Stomach (tissue), 4 donors: ENCODE data around the gene GRIP1.

Source experiments
- EP300 ChIP-seq: sonication (generic); formaldehyde crosslinking; IDR thresholded peaks from one replicate; pipeline ENCODE4 v1.6.1; 2017; ENCODE audit warnings: antibody characterized with exemption
- POLR2A ChIP-seq, 4 donors: fragments of 450-650 bp; IDR thresholded peaks; one replicate each; pipeline ENCODE4 v1.6.1; 2016; ENCODE audit warnings: antibody characterized with exemption in 4 of 4, control low read depth in 2 of 4, mild to moderate bottlenecking in 1 of 4, moderate library complexity in 1 of 4
- POLR2AphosphoS5 ChIP-seq, 3 donors: sonication (generic); formaldehyde crosslinking; IDR thresholded peaks; one replicate each; pipeline ENCODE4 v1.6.1; 2016; ENCODE audit warnings: antibody characterized with exemption in 3 of 3
- TF ChIP-seq, protein P1 (sequence below), 7 experiments: fragments of 450-650 bp in 4 of 7; fragments of 200-600 bp in 3 of 7; sonication (generic) in 3 of 7; IDR thresholded peaks; one replicate each; pipeline ENCODE4 v1.5.1; 2016 to 2019; ENCODE audit warnings: antibody characterized with exemption in 7 of 7, control low read depth in 2 of 7, mild to moderate bottlenecking in 1 of 7

DNA sequence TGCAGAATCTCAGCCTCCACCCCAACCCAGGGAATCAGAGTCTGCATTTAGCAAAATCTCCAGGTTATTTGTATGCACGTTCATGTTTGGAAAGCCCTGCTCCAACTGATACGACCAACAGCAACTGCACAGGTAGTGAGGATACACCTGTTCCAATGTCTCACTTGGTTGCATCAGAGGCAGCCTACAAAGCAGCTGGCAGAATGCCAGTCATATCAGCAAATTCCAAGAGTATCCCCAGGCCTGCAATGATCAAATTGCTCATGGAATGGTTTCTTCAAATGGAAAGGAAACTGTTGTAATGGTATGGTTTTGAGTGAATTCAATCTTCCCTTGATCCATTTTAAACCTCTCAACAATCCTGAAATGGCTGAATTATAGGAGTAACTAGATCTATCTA lies 75.4 kb downstream of the GRIP1 start:
- TF ChIP-seq, protein P1, sequence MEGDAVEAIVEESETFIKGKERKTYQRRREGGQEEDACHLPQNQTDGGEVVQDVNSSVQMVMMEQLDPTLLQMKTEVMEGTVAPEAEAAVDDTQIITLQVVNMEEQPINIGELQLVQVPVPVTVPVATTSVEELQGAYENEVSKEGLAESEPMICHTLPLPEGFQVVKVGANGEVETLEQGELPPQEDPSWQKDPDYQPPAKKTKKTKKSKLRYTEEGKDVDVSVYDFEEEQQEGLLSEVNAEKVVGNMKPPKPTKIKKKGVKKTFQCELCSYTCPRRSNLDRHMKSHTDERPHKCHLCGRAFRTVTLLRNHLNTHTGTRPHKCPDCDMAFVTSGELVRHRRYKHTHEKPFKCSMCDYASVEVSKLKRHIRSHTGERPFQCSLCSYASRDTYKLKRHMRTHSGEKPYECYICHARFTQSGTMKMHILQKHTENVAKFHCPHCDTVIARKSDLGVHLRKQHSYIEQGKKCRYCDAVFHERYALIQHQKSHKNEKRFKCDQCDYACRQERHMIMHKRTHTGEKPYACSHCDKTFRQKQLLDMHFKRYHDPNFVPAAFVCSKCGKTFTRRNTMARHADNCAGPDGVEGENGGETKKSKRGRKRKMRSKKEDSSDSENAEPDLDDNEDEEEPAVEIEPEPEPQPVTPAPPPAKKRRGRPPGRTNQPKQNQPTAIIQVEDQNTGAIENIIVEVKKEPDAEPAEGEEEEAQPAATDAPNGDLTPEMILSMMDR (IDR thresholded peaks at IDR 0.05): no peak
- TF ChIP-seq POLR2A (IDR thresholded peaks at IDR 0.05): no peak
- no peak for TF ChIP-seq POLR2AphosphoS5 (IDR thresholded peaks at IDR 0.05)
- no peak for TF ChIP-seq EP300
